Naive thymus-derived CD8-positive, alpha-beta T cell (primary cell): ENCODE data around the gene TEX48. TPM values are rescaled to one million over a fixed set of nuclear protein-coding genes. Genes with fewer than 3 reads are reported as not detected.

Experiments
- ATAC-seq, 2 donors: fragments of 150-1000 bp; cut with Tn5 transposase in 1 of 2; sonication (Bioruptor Pico), chemical (Tn5 transposase) in 1 of 2; 1 replicate in 1 of 2; 2 replicates in 1 of 2; pipeline ENCODE4 v1.10.0; 2021; ENCODE audit warnings: mild to moderate bottlenecking in 2 of 2, moderate library complexity in 2 of 2
- POLR2A ChIA-PET: fragments of 350-600 bp; sonication (Branson Sonifier 250); formaldehyde crosslinking; loops from one replicate; lab custom pipeline; 2021; ENCODE audit warnings: antibody characterized with exemption; lab: Charles Lee
- DNase-seq, 10 donors: peaks; one replicate each; pipeline versions ENCODE4 v3.0.0 to v3.0.0-alpha.2; 2020 to 2022
- H3K27ac Mint-ChIP-seq, 10 donors: one replicate each; pipeline ENCODE4 v1.8.0; 2020 to 2022; ENCODE audit warnings: mild to moderate bottlenecking in 10 of 10, mixed read lengths in 10 of 10, moderate library complexity in 4 of 10, inconsistent platforms in 1 of 10
- H3K27me3 Mint-ChIP-seq, 5 donors: one replicate each; pipeline ENCODE4 v1.8.0; 2021 to 2022; ENCODE audit warnings: mixed read lengths in 5 of 5
- H3K36me3 Mint-ChIP-seq, 3 donors: one replicate each; pipeline ENCODE4 v1.8.0; 2020 to 2022; ENCODE audit warnings: mixed read lengths in 3 of 3, mild to moderate bottlenecking in 2 of 3, inconsistent platforms in 1 of 3
- H3K4me1 Mint-ChIP-seq, 4 donors: one replicate each; pipeline ENCODE4 v1.8.0; 2021 to 2022; ENCODE audit warnings: mixed read lengths in 4 of 4
- H3K4me3 Mint-ChIP-seq, 10 donors: one replicate each; pipeline ENCODE4 v1.8.0; 2020 to 2022; ENCODE audit warnings: mild to moderate bottlenecking in 10 of 10, mixed read lengths in 10 of 10, moderate library complexity in 6 of 10, inconsistent platforms in 1 of 10
- H3K9me3 Mint-ChIP-seq, 9 donors: one replicate each; pipeline ENCODE4 v1.8.0; 2020 to 2022; ENCODE audit warnings: mixed read lengths in 9 of 9, mild to moderate bottlenecking in 3 of 9, inconsistent platforms in 1 of 9, moderate library complexity in 1 of 9
- polyA plus RNA-seq, 3 donors: library from polyadenylated mRNA; unstranded; fragments of 300-500 nt; fragmentation: Illumina TruSeq; gene quantifications; one replicate each; pipeline ENCODE4 v1.2.3, GENCODE V29; 2021
- total RNA-seq, 8 experiments: library from RNA in 2 of 8; stranded (reverse) in 2 of 8; gene quantifications; one replicate each; pipeline ENCODE4 v1.2.3 and lab custom pipeline; 2021 to 2026

Gene TEX48, protein sequence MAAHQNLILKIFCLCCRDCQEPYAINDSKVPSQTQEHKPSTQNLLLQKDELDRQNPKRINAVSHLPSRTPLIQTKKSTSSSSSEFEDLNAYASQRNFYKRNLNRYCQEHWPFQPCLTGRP
- total RNA-seq, result not detected
- polyA plus RNA-seq, result not detected
- 0 reads per million in 6 experiments for total RNA-seq (lab: John Stamatoyannopoulos, UW)

DNA sequence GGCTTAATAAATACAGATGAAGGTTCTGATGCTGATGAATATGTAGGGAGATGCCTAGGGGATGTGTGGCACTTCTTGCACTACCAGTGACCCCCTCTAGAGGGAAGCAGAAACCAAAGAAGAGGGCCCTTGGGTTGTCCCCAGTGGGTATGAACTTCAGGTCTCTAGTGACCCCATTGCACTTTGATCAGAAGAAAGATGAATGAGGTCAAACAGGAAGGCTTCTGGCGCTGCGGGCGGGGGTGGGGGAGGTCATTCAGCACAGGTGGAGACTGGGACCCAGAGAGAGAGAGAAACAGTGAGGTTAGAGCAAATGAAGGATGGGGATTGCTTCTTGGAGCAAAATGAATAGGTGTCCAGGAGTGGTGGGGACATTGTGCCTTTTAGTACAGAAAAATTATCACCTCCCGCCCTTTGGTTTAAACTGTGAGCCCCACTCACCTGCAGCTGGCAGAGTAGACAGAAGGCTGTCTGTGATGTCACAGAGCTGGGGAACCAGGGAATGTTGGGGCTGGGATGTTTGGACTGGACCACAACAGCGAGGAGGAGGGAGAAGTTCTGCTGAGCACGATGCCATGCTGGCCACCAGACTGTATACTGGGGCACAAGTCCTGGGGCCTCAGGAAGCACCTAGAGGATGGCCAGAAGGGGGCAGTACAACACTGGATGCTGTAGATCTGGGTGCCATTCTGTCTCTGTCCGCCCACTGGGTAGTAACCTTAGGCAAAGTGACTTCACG lies at the start of gene TEX48:
TEX48 (minus strand) TSS at position 599 of the 739 bp plus-strand sequence. CDS start 10,469 bp downstream, outside the sequence.
- peaks cover 2 to 16% (median 3%) of the 10 kb centered on the region in 5 donors for H3K27me3 Mint-ChIP-seq
- peak; percentile 32 to 79 (median 64) for DNase-seq
- H3K4me3 Mint-ChIP-seq, result peak within 1 kb of the TSS in 1 of 10 donors; percentile 61
- peaks cover 4 to 13% (median 6%) of the 10 kb centered on the region in 4 donors for H3K4me1 Mint-ChIP-seq
- peak; percentile 92 to 93 for ATAC-seq
- H3K27ac Mint-ChIP-seq, result peak within 1 kb of the TSS in 2 of 10 donors; percentile 0 to 1
- POLR2A ChIA-PET, result no interaction called here
- no peaks in the 10 kb centered on the region for H3K36me3 Mint-ChIP-seq
- H3K9me3 Mint-ChIP-seq, result no peaks in the 10 kb centered on the region

GRCh38 chr9:114731701-114732100 lies 49.7 kb upstream of the TEX48 start:
- H3K9me3 Mint-ChIP-seq, result no peaks in the 10 kb centered on the region

GRCh38 chr9:114729706-114730105 lies 47.7 kb upstream of the TEX48 start:
- Mint-ChIP-seq H3K36me3 (no peaks in the 10 kb centered on the region), H3K4me3 (no peak overlapping the region), H3K9me3 (no peaks in the 10 kb centered on the region), H3K27ac (no peak overlapping the region), H3K27me3 (no peaks in the 10 kb centered on the region), H3K4me1 (peaks cover 0 to 11% (median 0%) of the 10 kb centered on the region in 4 donors)
- DNase-seq (no peak), ATAC-seq (no peak)
- POLR2A ChIA-PET, result no interaction called here

More at GRCh38 chr9:114731701-114732100, 49.7 kb upstream of the TEX48 start:
- POLR2A ChIA-PET, result no interaction called here
- ATAC-seq, result no peak
- H3K4me1 Mint-ChIP-seq, result peaks cover 0 to 13% (median 6%) of the 10 kb centered on the region in 4 donors
- H3K27ac Mint-ChIP-seq, result no peak overlapping the region
- no peak overlapping the region for H3K4me3 Mint-ChIP-seq
- H3K36me3 Mint-ChIP-seq, result no peaks in the 10 kb centered on the region
- DNase-seq, result no peak
- H3K27me3 Mint-ChIP-seq, result no peaks in the 10 kb centered on the region

- DNase-seq (no peak), ATAC-seq (no peak)
- peaks cover 0 to 11% (median 1%) of the 10 kb centered on the region in 4 donors for H3K4me1 Mint-ChIP-seq
- POLR2A ChIA-PET, result no interaction called here
- no peaks in the 10 kb centered on the region for H3K9me3 Mint-ChIP-seq
- no peaks in the 10 kb centered on the region for H3K36me3 Mint-ChIP-seq
- H3K4me3 Mint-ChIP-seq, result no peak overlapping the region
- no peak overlapping the region for H3K27ac Mint-ChIP-seq
- H3K27me3 Mint-ChIP-seq, result peaks cover 0 to 6% (median 0%) of the 10 kb centered on the region in 5 donors
These were observed 43.9 kb upstream of the TEX48 start for GRCh38 chr9:114725930-114726329.

- H3K4me1 Mint-ChIP-seq, result peaks cover 2 to 13% (median 5%) of the 10 kb centered on the region in 4 donors
- H3K9me3 Mint-ChIP-seq, result no peaks in the 10 kb centered on the region
- H3K36me3 Mint-ChIP-seq, result peaks cover 0 to under 1% (median 0%) of the 10 kb centered on the region in 3 donors
- no peak overlapping the region for H3K4me3 Mint-ChIP-seq
- POLR2A ChIA-PET, result no interaction called here
- DNase-seq (no peak), ATAC-seq (no peak)
- H3K27me3 Mint-ChIP-seq, result peaks cover 0 to 6% (median 0%) of the 10 kb centered on the region in 5 donors
- H3K27ac Mint-ChIP-seq, result no peak overlapping the region
These were observed 42.8 kb upstream of the TEX48 start for GRCh38 chr9:114724744-114725143.

DNA sequence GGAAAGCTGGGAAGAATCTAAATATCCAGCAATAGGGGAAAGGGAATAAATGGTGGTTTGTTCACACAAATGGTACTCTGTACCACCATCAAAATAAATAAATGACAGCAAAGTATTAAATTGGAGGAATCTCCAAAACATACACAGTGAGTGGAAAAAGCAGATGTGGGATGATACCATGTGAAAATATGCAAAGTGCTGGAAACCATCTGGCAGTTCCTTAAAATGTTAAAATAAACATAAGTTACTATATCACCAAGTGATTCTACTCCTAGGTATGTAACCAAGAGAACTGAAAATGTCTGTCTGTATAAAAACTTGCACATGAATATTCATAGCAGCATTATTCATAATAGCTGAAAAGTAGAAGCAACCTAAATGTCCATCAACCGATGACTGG lies 41.9 kb upstream of the TEX48 start:
- Mint-ChIP-seq H3K36me3 (peaks cover 0 to 4% (median 0%) of the 10 kb centered on the region in 3 donors), H3K27ac (no peak overlapping the region), H3K4me3 (no peak overlapping the region), H3K27me3 (peaks cover 0 to 6% (median 0%) of the 10 kb centered on the region in 5 donors), H3K4me1 (peaks cover 10 to 21% (median 10%) of the 10 kb centered on the region in 4 donors), H3K9me3 (no peaks in the 10 kb centered on the region)
- ATAC-seq (no peak), DNase-seq (no peak)
- POLR2A ChIA-PET, result no interaction called here

GRCh38 chr9:114722937-114723620 lies 41.1 kb upstream of the TEX48 start:
- H3K4me1 Mint-ChIP-seq, result peaks cover 18 to 30% (median 19%) of the 10 kb centered on the region in 4 donors
- no peaks in the 10 kb centered on the region for H3K9me3 Mint-ChIP-seq
- H3K27me3 Mint-ChIP-seq, result peaks cover 0 to 6% (median 0%) of the 10 kb centered on the region in 5 donors
- POLR2A ChIA-PET, result no interaction called here
- no peak overlapping the region for H3K27ac Mint-ChIP-seq
- no peak for ATAC-seq
- no peak overlapping the region for H3K4me3 Mint-ChIP-seq
- peaks cover 0 to 4% (median 0%) of the 10 kb centered on the region in 3 donors for H3K36me3 Mint-ChIP-seq
- no peak for DNase-seq

DNA sequence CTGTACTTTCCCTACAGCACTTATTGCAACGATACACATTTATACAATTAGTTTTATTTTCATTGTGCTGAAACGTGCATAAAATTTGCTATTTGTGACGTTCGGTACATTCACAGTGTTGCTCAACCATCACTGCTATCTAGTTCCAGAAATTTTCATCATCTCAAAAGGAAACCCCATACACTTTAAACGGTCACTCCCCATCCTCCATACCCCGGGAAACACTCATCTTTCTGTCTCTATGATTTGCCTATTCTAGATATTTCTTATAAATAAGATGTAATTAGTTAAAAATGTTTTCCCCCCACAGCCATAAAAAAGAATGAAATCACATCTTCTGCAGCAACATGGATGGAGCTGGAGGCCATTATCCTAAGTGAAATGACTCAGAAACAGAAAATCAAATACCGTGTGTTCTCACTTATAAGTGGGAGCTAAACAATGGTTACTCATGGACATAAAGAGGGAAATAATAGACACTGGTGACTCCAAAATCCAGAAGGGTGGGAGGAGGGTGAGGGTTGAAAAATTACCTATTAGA lies 40.2 kb upstream of the TEX48 start:
- no peak for DNase-seq
- POLR2A ChIA-PET, result no interaction called here
- H3K27ac Mint-ChIP-seq, result no peak overlapping the region
- H3K4me3 Mint-ChIP-seq, result no peak overlapping the region
- H3K4me1 Mint-ChIP-seq, result peaks cover 21 to 38% (median 26%) of the 10 kb centered on the region in 4 donors
- H3K36me3 Mint-ChIP-seq, result peaks cover 0 to 4% (median 0%) of the 10 kb centered on the region in 3 donors
- peaks cover 0 to 7% (median 0%) of the 10 kb centered on the region in 5 donors for H3K27me3 Mint-ChIP-seq
- no peak for ATAC-seq
- H3K9me3 Mint-ChIP-seq, result no peaks in the 10 kb centered on the region

- POLR2A ChIA-PET, result no interaction called here
- DNase-seq, result no peak
- H3K27ac Mint-ChIP-seq, result peak overlapping the region in 1 of 10 donors; percentile 43
- H3K4me1 Mint-ChIP-seq, result peaks cover 24 to 40% (median 29%) of the 10 kb centered on the region in 4 donors
- peaks cover 0 to 4% (median 0%) of the 10 kb centered on the region in 3 donors for H3K36me3 Mint-ChIP-seq
- H3K27me3 Mint-ChIP-seq, result peaks cover 0 to 7% (median 0%) of the 10 kb centered on the region in 5 donors
- ATAC-seq, result no peak
- no peaks in the 10 kb centered on the region for H3K9me3 Mint-ChIP-seq
- H3K4me3 Mint-ChIP-seq, result no peak overlapping the region
These were observed 39.6 kb upstream of the TEX48 start for GRCh38 chr9:114721491-114722079.

DNA sequence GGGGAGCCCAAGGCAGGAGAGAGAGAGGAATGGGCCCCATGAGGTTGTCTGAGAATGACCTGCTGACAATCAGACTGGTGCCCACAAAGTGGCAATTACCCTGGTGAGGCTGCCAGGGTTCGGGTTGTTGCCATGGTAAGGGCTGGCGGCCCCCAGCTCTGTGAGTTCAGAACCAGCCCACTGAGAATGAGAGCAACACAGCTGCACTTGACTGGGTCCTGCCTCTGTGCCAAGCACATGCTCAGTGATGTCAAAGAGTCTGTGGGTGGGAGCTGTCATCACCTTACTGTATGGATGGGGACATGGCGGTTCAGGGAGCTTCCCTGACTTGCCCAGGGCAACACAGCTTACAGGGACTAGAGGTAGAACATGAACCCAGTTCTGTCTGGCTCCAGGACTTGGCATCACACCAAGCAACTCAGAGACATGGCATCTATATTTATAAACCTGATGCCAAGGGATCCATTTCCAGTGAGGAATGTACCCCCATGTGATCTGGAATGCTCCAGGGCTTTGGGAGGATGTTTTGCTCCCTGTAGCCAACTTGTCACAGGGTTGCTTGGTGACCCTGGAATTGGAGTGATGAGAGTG lies 38.2 kb upstream of the TEX48 start:
- peaks cover 0 to 4% (median 2%) of the 10 kb centered on the region in 3 donors for H3K36me3 Mint-ChIP-seq
- POLR2A ChIA-PET, result no interaction called here
- H3K4me1 Mint-ChIP-seq, result peaks cover 24 to 35% (median 26%) of the 10 kb centered on the region in 4 donors
- no peak for DNase-seq
- H3K4me3 Mint-ChIP-seq, result no peak overlapping the region
- H3K9me3 Mint-ChIP-seq, result no peaks in the 10 kb centered on the region
- peaks cover 0 to 7% (median 0%) of the 10 kb centered on the region in 5 donors for H3K27me3 Mint-ChIP-seq
- H3K27ac Mint-ChIP-seq, result peak overlapping the region in 2 of 10 donors; percentile 49 to 76
- no peak for ATAC-seq

- peak overlapping the region in 2 of 10 donors; percentile 49 to 76 for H3K27ac Mint-ChIP-seq
- no peaks in the 10 kb centered on the region for H3K9me3 Mint-ChIP-seq
- H3K36me3 Mint-ChIP-seq, result peaks cover 0 to 4% (median 3%) of the 10 kb centered on the region in 3 donors
- peak overlapping the region in 2 of 10 donors; percentile 33 for H3K4me3 Mint-ChIP-seq
- peaks cover 0 to 7% (median 0%) of the 10 kb centered on the region in 5 donors for H3K27me3 Mint-ChIP-seq
- ATAC-seq (no peak), DNase-seq (no peak)
- POLR2A ChIA-PET, result no interaction called here
- peaks cover 24 to 35% (median 26%) of the 10 kb centered on the region in 4 donors for H3K4me1 Mint-ChIP-seq
These were observed 37.3 kb upstream of the TEX48 start for GRCh38 chr9:114719290-114719689.
